HEK293T (cell line): ENCODE measurements around the gene LSM4.

ENCODE experiments used
- BHLHE40 ChIP-seq: fragments of 450-650 bp; IDR thresholded peaks from 2 replicates; pipeline ENCODE4 v1.6.1; 2016; ENCODE audit warnings: mild to moderate bottlenecking, moderate library complexity, borderline replicate concordance
- FOXK2 ChIP-seq: fragments of 450-650 bp; IDR thresholded peaks from 2 replicates; pipeline ENCODE4 v1.6.1; 2016; ENCODE audit warnings: mild to moderate bottlenecking
- FOXM1 ChIP-seq: fragments of 450-650 bp; IDR thresholded peaks from 2 replicates; pipeline ENCODE4 v1.6.1; 2017; ENCODE audit warnings: mild to moderate bottlenecking, borderline replicate concordance
- NFRKB ChIP-seq: fragments of 450-650 bp; IDR thresholded peaks from 2 replicates; pipeline ENCODE4 v1.6.1; 2016; ENCODE audit warnings: mild to moderate bottlenecking, moderate library complexity
- SP1 ChIP-seq: fragments of 450-650 bp; IDR thresholded peaks from 2 replicates; pipeline ENCODE4 v1.6.1; 2017
- SUZ12 ChIP-seq: fragments of 450-650 bp; IDR thresholded peaks from 2 replicates; pipeline ENCODE4 v1.6.1; 2016; ENCODE audit warnings: mild to moderate bottlenecking

GRCh38 chr19:18266771-18267686, 55.8 kb downstream of the LSM4 start:
- TF ChIP-seq FOXK2, result no peak
- TF ChIP-seq NFRKB, result no peak
- no peak for TF ChIP-seq FOXM1
- TF ChIP-seq SP1, result no peak
- no peak for TF ChIP-seq SUZ12
- TF ChIP-seq BHLHE40, result no peak
